Natural killer cell (primary cell): Measurements from ENCODE around the gene ITGA5. TPM values are rescaled to one million over a fixed set of nuclear protein-coding genes. Genes with fewer than 3 reads are reported as not detected.

ENCODE experiments used
- ATAC-seq, 3 donors: fragments of 150-1000 bp in 2 of 3; fragments of 200-7000 bp in 1 of 3; cut with Tn5 transposase; 1 replicate in 1 of 3; 2 replicates in 2 of 3; pipeline ENCODE4 v1.10.0; 2021; ENCODE audit warnings: mild to moderate bottlenecking in 2 of 3, moderate library complexity in 2 of 3
- DNase-seq, 2 donors: peaks; one replicate each; pipeline versions ENCODE4 v3.0.0 to v3.0.0-alpha.2; 2013 to 2021; ENCODE audit warnings: mixed read lengths in 1 of 2
- H3K27ac ChIP-seq: one replicate; pipeline ENCODE4 v1.5.1; 2013; ENCODE audit warnings: mild to moderate bottlenecking, low read length
- H3K27me3 ChIP-seq: one replicate; pipeline ENCODE4 v1.6.1; 2013; ENCODE audit warnings: low read length; ENCODE audit not compliant: control insufficient read depth, insufficient read depth
- H3K36me3 ChIP-seq: one replicate; pipeline ENCODE4 v1.6.1; 2013; ENCODE audit warnings: low read length; ENCODE audit not compliant: control insufficient read depth, insufficient read depth
- H3K4me1 ChIP-seq: one replicate; pipeline ENCODE4 v1.6.1; 2013; ENCODE audit warnings: low read length; ENCODE audit not compliant: control insufficient read depth, insufficient read depth
- H3K4me3 ChIP-seq: one replicate; pipeline ENCODE4 v1.5.1; 2013; ENCODE audit warnings: low read length
- H3K9me3 ChIP-seq: one replicate; pipeline ENCODE4 v1.6.1; 2013; ENCODE audit warnings: low read length; ENCODE audit not compliant: control insufficient read depth, insufficient read depth
- H3K27ac Mint-ChIP-seq, 2 donors: one replicate each; pipeline ENCODE4 v1.8.0; 2022; ENCODE audit warnings: mild to moderate bottlenecking in 2 of 2, mixed read lengths in 2 of 2, moderate library complexity in 1 of 2
- H3K27me3 Mint-ChIP-seq, 2 donors: one replicate each; pipeline ENCODE4 v1.8.0; 2022; ENCODE audit warnings: low read depth in 2 of 2, mixed read lengths in 2 of 2
- H3K36me3 Mint-ChIP-seq: one replicate; pipeline ENCODE4 v1.8.0; 2022; ENCODE audit warnings: mixed read lengths
- H3K4me1 Mint-ChIP-seq, 2 donors: one replicate each; pipeline ENCODE4 v1.8.0; 2022; ENCODE audit warnings: mixed read lengths in 2 of 2
- H3K4me3 Mint-ChIP-seq: one replicate; pipeline ENCODE4 v1.8.0; 2022; ENCODE audit warnings: mild to moderate bottlenecking, moderate library complexity, mixed read lengths
- H3K9me3 Mint-ChIP-seq, 2 donors: one replicate each; pipeline ENCODE4 v1.8.0; 2022; ENCODE audit warnings: mixed read lengths in 2 of 2
- WGBS: methylation state at CpG from one replicate; pipeline ENCODE4 v1.1.7; 2013; ENCODE audit warnings: missing lambda C conversion rate; ENCODE audit not compliant: insufficient coverage; 5-methylcytosine and 5-hydroxymethylcytosine counted together
- intact Hi-C: fragments of 100-400 bp; cut with micrococcal nuclease; formaldehyde crosslinking; loops from one replicate; pipeline ENCODE4 v1.14.2; 2022
- total RNA-seq, 4 donors: library from RNA; stranded (reverse); fragments of 120-200 nt in 1 of 4; gene quantifications; one replicate each; pipeline versions ENCODE4 v1.2.3 to v1.2.4, GENCODE V29; 2013 to 2022
- TF ChIP-seq, protein P1 (sequence below): fragments of 200-600 bp; IDR thresholded peaks from one replicate; pipeline ENCODE4 v1.8.0; 2022; ENCODE audit warnings: antibody characterized with exemption

ITGA5 gene
- total RNA-seq, 3 donors from 2014 or later (not counting 1 experiment from before 2014, with no cell fraction given) = 177 to 232 (median 207) TPM

DNA sequence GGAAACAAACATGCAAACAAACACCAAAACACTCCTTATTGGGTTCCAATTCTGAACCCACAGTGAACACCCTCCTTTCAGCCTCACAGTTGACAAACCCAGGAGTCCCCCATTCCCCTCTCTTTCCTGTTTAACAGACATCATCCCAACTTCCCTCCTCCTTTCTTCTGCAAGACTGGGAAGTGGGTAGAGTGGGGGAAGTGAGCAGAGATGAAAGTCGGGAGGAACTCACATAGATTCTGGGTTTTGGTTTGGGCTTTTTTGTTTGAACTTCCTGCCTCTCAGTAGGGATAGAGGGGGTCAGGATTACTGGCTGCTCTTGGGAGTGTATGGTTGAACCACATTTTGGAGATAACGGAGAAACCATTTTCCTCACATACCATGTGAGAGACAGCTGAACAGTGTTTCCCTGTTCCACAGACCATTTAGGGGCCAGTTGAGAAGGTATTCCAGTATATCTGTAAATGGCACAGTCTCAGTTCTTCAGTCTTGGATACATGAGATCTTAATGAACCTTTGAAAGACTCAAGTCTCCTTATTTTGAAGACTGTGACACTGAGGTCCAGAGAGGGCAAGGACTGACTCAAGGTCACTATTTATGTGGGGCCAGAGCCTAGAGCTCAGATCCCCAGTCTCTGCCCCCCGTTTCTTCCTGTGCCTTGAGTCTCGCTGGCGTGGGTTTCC, 50.9 kb downstream of the ITGA5 start:
- Histone ChIP-seq H3K9me3 (no peaks in the 10 kb centered on the region), H3K27ac (no peak overlapping the region), H3K4me1 (peaks cover 27% of the 10 kb centered on the region), H3K4me3 (no peak overlapping the region), H3K36me3 (no peaks in the 10 kb centered on the region), H3K27me3 (no peaks in the 10 kb centered on the region)
- DNase-seq (peak in 1 of 2 donors; percentile 15), ATAC-seq (peak in 1 of 3 donors; percentile 10)
- no peaks in the 10 kb centered on the region for H3K36me3 Mint-ChIP-seq
- WGBS = 9% methylated on average over 4 of the region's 5 CpGs
- H3K9me3 Mint-ChIP-seq = no peaks in the 10 kb centered on the region
- H3K4me3 Mint-ChIP-seq = peak overlapping the region; percentile 86
- H3K4me1 Mint-ChIP-seq = peaks cover 25 to 30% of the 10 kb centered on the region in 2 donors
- intact Hi-C loops = loop anchor here (1.0 to 2.0 kb wide), 3 partner anchors 74 to 153 kb away; no protein-coding TSS in a partner anchor
- peak overlapping the region; percentile 62 to 66 for H3K27ac Mint-ChIP-seq
- H3K27me3 Mint-ChIP-seq = peaks cover 0 to 2% of the 10 kb centered on the region in 2 donors
- TF ChIP-seq, protein P1, sequence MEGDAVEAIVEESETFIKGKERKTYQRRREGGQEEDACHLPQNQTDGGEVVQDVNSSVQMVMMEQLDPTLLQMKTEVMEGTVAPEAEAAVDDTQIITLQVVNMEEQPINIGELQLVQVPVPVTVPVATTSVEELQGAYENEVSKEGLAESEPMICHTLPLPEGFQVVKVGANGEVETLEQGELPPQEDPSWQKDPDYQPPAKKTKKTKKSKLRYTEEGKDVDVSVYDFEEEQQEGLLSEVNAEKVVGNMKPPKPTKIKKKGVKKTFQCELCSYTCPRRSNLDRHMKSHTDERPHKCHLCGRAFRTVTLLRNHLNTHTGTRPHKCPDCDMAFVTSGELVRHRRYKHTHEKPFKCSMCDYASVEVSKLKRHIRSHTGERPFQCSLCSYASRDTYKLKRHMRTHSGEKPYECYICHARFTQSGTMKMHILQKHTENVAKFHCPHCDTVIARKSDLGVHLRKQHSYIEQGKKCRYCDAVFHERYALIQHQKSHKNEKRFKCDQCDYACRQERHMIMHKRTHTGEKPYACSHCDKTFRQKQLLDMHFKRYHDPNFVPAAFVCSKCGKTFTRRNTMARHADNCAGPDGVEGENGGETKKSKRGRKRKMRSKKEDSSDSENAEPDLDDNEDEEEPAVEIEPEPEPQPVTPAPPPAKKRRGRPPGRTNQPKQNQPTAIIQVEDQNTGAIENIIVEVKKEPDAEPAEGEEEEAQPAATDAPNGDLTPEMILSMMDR = no peak

DNA sequence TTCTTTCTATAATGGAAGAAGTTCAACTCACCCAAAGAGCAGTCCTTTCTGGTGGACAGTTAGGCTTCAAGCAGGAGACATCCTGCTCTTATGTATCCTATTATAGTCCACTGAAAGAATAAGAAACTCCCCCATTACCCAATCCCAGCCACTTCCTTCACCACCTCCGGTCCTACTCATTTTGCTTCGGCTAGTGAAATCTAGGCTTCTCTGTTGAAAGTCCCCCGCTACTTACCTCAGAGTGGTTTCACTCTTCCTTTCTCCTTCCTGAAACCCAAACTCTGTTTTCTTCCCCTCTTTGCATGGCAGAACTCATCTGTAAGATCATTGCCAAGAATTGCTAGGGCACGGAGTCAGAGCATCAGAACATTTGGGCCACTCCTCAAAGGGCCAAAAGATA, 54.7 kb downstream of the ITGA5 start, which contains the start of gene GPR84:
TSS of gene GPR84 (minus strand) at position 74 of the 400 bp plus-strand sequence. CDS start 635 bp downstream, outside the sequence.
- ATAC-seq (peak in 1 of 3 donors; percentile 54), DNase-seq (peak in 1 of 2 donors; percentile 52)
- peaks cover 0 to 3% of the 10 kb centered on the region in 2 donors for H3K27me3 Mint-ChIP-seq

DNA sequence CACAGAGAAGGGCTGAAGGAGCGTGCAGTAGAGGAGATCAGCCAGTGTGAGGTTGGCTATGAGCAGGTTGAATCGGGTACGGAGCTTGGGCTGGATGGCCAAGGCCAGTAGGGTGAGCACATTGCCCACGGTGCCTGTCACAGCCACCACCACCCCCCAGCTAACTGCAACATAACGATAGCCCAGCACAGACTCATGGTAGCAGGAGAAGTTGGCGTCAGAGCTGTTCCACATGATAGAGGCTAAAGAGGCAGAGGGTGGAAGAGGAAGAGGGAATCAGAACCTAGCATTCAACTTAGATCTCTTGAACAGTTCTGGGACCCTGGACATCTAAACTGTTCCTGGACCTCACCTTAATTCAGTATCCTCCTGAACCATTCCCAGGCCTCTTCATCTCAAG, 55.4 kb downstream of the ITGA5 start:
- no peak for DNase-seq
- no peaks in the 10 kb centered on the region for H3K36me3 Mint-ChIP-seq
- intact Hi-C loops = no loop called here

More for the DNA sequence above, 54.7 kb downstream of the ITGA5 start, which contains the start of gene GPR84:
- TF ChIP-seq, protein P1 = no peak
- Histone ChIP-seq H3K36me3 (no peaks in the 10 kb centered on the region), H3K27ac (no peak within 1 kb of the TSS), H3K4me1 (peaks cover 31% of the 10 kb centered on the region), H3K9me3 (no peaks in the 10 kb centered on the region), H3K4me3 (no peak within 1 kb of the TSS), H3K27me3 (no peaks in the 10 kb centered on the region)
- no peak within 1 kb of the TSS for H3K4me3 Mint-ChIP-seq
- intact Hi-C loops = no loop called here
- 11% methylated on average over 4 of the region's 4 CpGs for WGBS
- peak within 1 kb of the TSS in 1 of 2 donors; percentile 61 for H3K27ac Mint-ChIP-seq
- H3K4me1 Mint-ChIP-seq = peaks cover 19 to 29% of the 10 kb centered on the region in 2 donors
- H3K9me3 Mint-ChIP-seq = no peaks in the 10 kb centered on the region
- H3K36me3 Mint-ChIP-seq = no peaks in the 10 kb centered on the region

More for the DNA sequence above, 55.4 kb downstream of the ITGA5 start:
- no peak overlapping the region for H3K4me3 Mint-ChIP-seq
- WGBS = 82% methylated on average over 3 of the region's 6 CpGs
- H3K27me3 ChIP-seq = no peaks in the 10 kb centered on the region
- peaks cover 26% of the 10 kb centered on the region for H3K4me1 ChIP-seq
- no peak overlapping the region for H3K4me3 ChIP-seq
- peaks cover 0 to 3% of the 10 kb centered on the region in 2 donors for H3K27me3 Mint-ChIP-seq
- no peak overlapping the region for H3K27ac Mint-ChIP-seq
- no peaks in the 10 kb centered on the region for H3K9me3 Mint-ChIP-seq
- H3K4me1 Mint-ChIP-seq = peaks cover 19 to 21% of the 10 kb centered on the region in 2 donors
- ATAC-seq = no peak
- TF ChIP-seq, protein P1 = no peak
- H3K9me3 ChIP-seq = no peaks in the 10 kb centered on the region
- H3K36me3 ChIP-seq = no peaks in the 10 kb centered on the region
- no peak overlapping the region for H3K27ac ChIP-seq
